WERI-Rb-1 (cell line): Measurements from ENCODE around the gene TMEM121.

Source experiments
- DNase-seq: peaks from one replicate; pipeline ENCODE4 v3.0.0-alpha.2; 2020
- H3K27ac ChIP-seq: fragments of 250-450 bp; sonication (Bioruptor Pico); 2 replicates; pipeline ENCODE4 v1.5.1; 2020; ENCODE audit warnings: mild to moderate bottlenecking, moderate library complexity
- H3K27me3 ChIP-seq: fragments of 250-450 bp; sonication (Bioruptor Pico); 2 replicates; pipeline ENCODE4 v1.5.1; 2021; ENCODE audit warnings: mild to moderate bottlenecking, low read depth, moderate library complexity; ENCODE audit not compliant: insufficient read depth, severe bottlenecking
- H3K36me3 ChIP-seq: fragments of 250-450 bp; sonication (Bioruptor Pico); 2 replicates; pipeline ENCODE4 v1.5.1; 2020; ENCODE audit warnings: mild to moderate bottlenecking, moderate library complexity
- H3K4me3 ChIP-seq: 2 replicates; pipeline ENCODE4 v1.5.1; 2011; ENCODE audit warnings: low read depth, mild to moderate bottlenecking, control low read depth, low read length
- H3K9me3 ChIP-seq: fragments of 250-450 bp; sonication (Bioruptor Pico); 2 replicates; pipeline ENCODE4 v1.5.1; 2021; ENCODE audit warnings: mild to moderate bottlenecking, moderate library complexity; ENCODE audit not compliant: severe bottlenecking
- CTCF ChIP-seq: IDR thresholded peaks from 2 replicates; pipeline ENCODE4 v1.5.1; 2011; ENCODE audit warnings: low read depth, mild to moderate bottlenecking, control low read depth, inconsistent platforms, low read length

The TMEM121 gene

GRCh38 chr14:105505101-105505500, 21.3 kb upstream of the TMEM121 start:
- no peak for DNase-seq
- no peaks in the 10 kb centered on the region for H3K9me3 ChIP-seq
- no peak overlapping the region for H3K27ac ChIP-seq

GRCh38 chr14:105507247-105507646, 19.1 kb upstream of the TMEM121 start:
- Histone ChIP-seq H3K4me3 (no peak overlapping the region), H3K27me3 (no peaks in the 10 kb centered on the region), H3K9me3 (no peaks in the 10 kb centered on the region), H3K36me3 (no peaks in the 10 kb centered on the region), H3K27ac (no peak overlapping the region)
- DNase-seq = no peak
- TF ChIP-seq CTCF = no peak

More at GRCh38 chr14:105505101-105505500, 21.3 kb upstream of the TMEM121 start:
- H3K36me3 ChIP-seq = no peaks in the 10 kb centered on the region
- no peaks in the 10 kb centered on the region for H3K27me3 ChIP-seq
- H3K4me3 ChIP-seq = no peak overlapping the region
- no peak for TF ChIP-seq CTCF

- H3K27ac ChIP-seq = no peak overlapping the region
- no peak for DNase-seq
- TF ChIP-seq CTCF = no peak
- no peak overlapping the region for H3K4me3 ChIP-seq
- H3K27me3 ChIP-seq = no peaks in the 10 kb centered on the region
- H3K36me3 ChIP-seq = no peaks in the 10 kb centered on the region
- H3K9me3 ChIP-seq = no peaks in the 10 kb centered on the region
Measured at GRCh38 chr14:105508069-105508468, 18.3 kb upstream of the TMEM121 start.

GRCh38 chr14:105508601-105509000, 17.8 kb upstream of the TMEM121 start:
- H3K27ac ChIP-seq = no peak overlapping the region
- TF ChIP-seq CTCF = no peak
- DNase-seq = no peak
- no peaks in the 10 kb centered on the region for H3K27me3 ChIP-seq
- no peaks in the 10 kb centered on the region for H3K36me3 ChIP-seq
- H3K9me3 ChIP-seq = no peaks in the 10 kb centered on the region
- H3K4me3 ChIP-seq = no peak overlapping the region

GRCh38 chr14:105517096-105517495, 9.3 kb upstream of the TMEM121 start:
- no peak for TF ChIP-seq CTCF
- no peaks in the 10 kb centered on the region for H3K9me3 ChIP-seq
- DNase-seq = no peak
- no peaks in the 10 kb centered on the region for H3K36me3 ChIP-seq
- no peak overlapping the region for H3K27ac ChIP-seq
- H3K27me3 ChIP-seq = no peaks in the 10 kb centered on the region
- H3K4me3 ChIP-seq = no peak overlapping the region

GRCh38 chr14:105519946-105520698, 6.3 kb upstream of the TMEM121 start:
- Histone ChIP-seq H3K27ac (no peak overlapping the region), H3K4me3 (no peak overlapping the region), H3K36me3 (no peaks in the 10 kb centered on the region), H3K27me3 (no peaks in the 10 kb centered on the region), H3K9me3 (no peaks in the 10 kb centered on the region)
- DNase-seq = no peak
- no peak for TF ChIP-seq CTCF
